K562 (cell line): Measurements from ENCODE around the gene TMEM255A.

Experiments used
- CTCF ChIP-seq, 3 experiments: IDR thresholded peaks in 2 of 3; conservative IDR thresholded peaks in 1 of 3; 2 replicates each; pipeline ENCODE4 v1.5.1; 2011 to 2012; ENCODE audit warnings: low read length in 3 of 3, mild to moderate bottlenecking in 3 of 3, control low read depth in 2 of 3, improper control_type of control experiment in 1 of 3, inconsistent platforms in 1 of 3, low read depth in 1 of 3, mixed read lengths in 1 of 3, moderate library complexity in 1 of 3; ENCODE audit not compliant: insufficient read depth in 2 of 3
- GABPA ChIP-seq: fragments of 200-800 bp; sonication (Bioruptor generic); conservative IDR thresholded peaks from 2 replicates; pipeline ENCODE4 v1.6.1; 2016; ENCODE audit warnings: low read depth, missing genetic modification characterization, missing compliant biosample characterization
- JUN ChIP-seq, 2 experiments: sonication (generic) in 1 of 2; formaldehyde crosslinking in 1 of 2; IDR thresholded peaks; 2 replicates each; pipeline versions ENCODE4 v1.6.1 to v1.8.0; 2012 to 2022; ENCODE audit warnings: borderline replicate concordance in 2 of 2, mild to moderate bottlenecking in 2 of 2, improper control_type of control experiment in 1 of 2, low read depth in 1 of 2, low read length in 1 of 2, missing genetic modification reagents in 1 of 2
- RAD21 ChIP-seq, 2 experiments: fragments of 250-450 bp in 1 of 2; fragments of 450-650 bp in 1 of 2; sonication (Bioruptor Pico) in 1 of 2; formaldehyde crosslinking in 1 of 2; IDR thresholded peaks in 1 of 2; conservative IDR thresholded peaks in 1 of 2; 2 replicates each; pipeline versions ENCODE4 v1.4.0 to v1.8.0; 2020 to 2022; ENCODE audit warnings: mild to moderate bottlenecking in 2 of 2, moderate library complexity in 1 of 2
- YBX1 ChIP-seq: fragments of 450-650 bp; IDR thresholded peaks from 2 replicates; pipeline ENCODE4 v1.7.1; 2016; ENCODE audit warnings: mild to moderate bottlenecking

DNA sequence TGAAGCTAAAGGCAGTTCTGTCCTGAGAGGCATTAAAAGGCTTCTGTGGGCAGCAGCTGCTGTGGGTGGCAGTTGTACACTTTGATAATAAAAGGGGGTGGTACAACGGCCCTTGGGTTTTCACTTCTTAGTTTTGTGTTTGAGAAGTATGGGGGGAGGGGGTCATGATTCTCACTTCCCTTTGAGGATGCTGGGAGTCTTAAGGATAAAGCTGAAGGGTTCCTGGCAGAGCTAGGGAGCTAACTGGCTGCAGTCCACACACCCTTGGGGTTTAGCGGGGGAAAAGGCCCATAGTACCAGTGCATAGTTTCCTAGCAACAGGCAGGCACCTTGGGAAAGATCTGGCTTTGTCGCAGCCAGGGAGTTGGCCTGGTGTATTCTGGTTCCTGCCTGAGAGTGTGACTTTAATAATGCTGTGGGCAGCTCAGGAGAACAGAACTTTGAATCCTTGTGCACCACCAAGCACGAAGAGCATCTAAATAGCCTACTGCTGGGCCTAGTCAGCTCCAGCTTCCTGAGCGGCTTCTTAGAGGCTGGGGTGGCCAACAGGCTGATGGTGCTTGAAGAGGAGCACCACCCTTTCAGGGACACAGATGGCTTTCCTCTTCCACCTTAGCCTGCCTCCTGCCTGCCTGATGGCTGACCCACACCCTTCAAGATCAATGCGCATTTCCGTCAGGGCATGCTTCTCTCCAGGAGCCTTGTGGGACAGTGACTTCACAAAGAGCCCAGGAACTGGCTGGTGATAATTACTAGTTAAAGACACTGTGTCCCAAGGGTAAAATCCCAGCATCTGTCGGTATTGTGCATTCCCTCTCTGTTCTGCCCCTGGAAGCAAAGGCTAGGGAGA lies 48.2 kb downstream of the TMEM255A start:
- TF ChIP-seq CTCF (IDR thresholded peaks at IDR 0.05 in 2 of 3, conservative IDR thresholded peaks at IDR 0.05 in 1 of 3; ENCODE audit: insufficient read depth in 2 of 3, low read depth in 1 of 3, low read length in 3 of 3) (no peak), YBX1 (no peak), GABPA (tag) (no peak), RAD21 (CRISPR knock-in tag; conservative IDR thresholded peaks at IDR 0.05 in 1 of 2, IDR thresholded peaks at IDR 0.05 in 1 of 2) (no peak), JUN (IDR thresholded peaks at IDR 0.05; ENCODE audit: borderline replicate concordance, low read depth, low read length) (no peak), JUN (CRISPR knock-in tag; IDR thresholded peaks at IDR 0.05; ENCODE audit: borderline replicate concordance) (no peak)
